ENCODE measurements around the gene DHX38.

The DHX38 gene

DNA sequence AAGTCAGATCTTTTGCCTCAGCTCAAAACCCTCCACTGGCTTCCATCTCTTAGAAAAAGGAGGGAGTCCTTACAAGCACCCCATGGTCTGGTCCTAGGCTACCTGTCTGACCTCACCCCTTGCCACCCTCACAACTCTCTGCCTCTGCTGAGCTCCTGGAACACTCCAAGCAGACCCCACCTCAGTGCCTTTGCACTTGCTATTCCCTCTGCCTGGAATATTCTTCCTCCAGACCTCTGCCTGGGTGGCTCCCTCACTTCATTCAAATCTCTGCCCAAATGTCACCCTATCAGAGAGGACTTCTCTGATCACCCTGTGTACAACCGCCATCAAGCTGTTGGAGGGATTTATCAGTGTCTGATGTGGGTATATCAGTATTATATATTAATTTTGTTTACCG, 40.9 kb downstream of the DHX38 start:
- no peak overlapping the region for H3K4me3 ChIP-seq (ENCODE audit: low read depth, low read length)
- no peak overlapping the region for H3K9ac ChIP-seq (ENCODE audit: low read length)
- no peak overlapping the region for H3K27ac ChIP-seq (ENCODE audit: low read depth, low read length)
- H3K27me3 ChIP-seq (ENCODE audit: control insufficient read depth, insufficient read depth, low read length) = no peaks in the 10 kb centered on the region; the same call in 1 of the 2 replicates
- no peaks in the 10 kb centered on the region for H3K9me3 ChIP-seq (ENCODE audit: control insufficient read depth, insufficient read depth, low read depth, low read length)
- peaks cover 23% of the 10 kb centered on the region for H3K4me1 ChIP-seq (ENCODE audit: control insufficient read depth, insufficient read depth, low read length)
- no peaks in the 10 kb centered on the region for H3K36me3 ChIP-seq (ENCODE audit: control insufficient read depth, insufficient read depth, low read length)

DNA sequence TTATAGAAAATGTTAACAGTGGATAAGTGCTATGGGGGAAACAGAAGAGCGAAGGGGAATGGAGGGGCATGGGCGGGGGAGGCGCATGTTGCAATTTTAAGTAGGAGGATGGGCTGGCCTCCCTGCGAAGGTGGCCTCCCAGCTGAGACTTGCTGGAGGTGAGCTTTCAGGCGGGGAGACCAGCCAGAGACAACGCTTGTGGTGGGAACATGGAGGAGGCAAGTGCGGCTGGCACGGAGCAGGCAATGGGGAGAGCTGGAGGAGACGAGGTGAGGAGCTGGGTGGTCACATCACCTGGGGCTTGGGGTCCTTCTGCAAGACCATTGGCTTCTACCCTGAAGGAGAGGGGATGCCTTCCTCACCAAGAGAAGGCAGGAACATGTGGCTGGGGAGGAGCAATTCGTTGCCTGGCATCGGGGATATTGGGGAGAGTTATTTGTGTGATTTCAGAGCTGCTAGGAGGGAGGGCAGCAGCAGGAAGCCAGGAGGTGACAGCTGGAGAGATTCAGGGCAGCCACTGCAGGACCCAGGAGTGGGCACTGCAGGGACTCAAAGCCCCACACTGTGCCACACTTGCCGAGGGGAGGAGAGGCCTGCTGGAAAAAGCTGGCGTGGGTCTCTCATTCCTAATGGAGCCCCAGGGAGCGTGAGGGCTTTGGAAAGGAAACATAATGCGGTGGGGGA, 43.9 kb downstream of the DHX38 start:
- no peaks in the 10 kb centered on the region for H3K9me3 ChIP-seq (ENCODE audit: control insufficient read depth, insufficient read depth, low read depth, low read length)
- H3K4me3 ChIP-seq (ENCODE audit: low read depth, low read length) = no peak overlapping the region
- no peak overlapping the region for H3K9ac ChIP-seq (ENCODE audit: low read length)
- H3K27ac ChIP-seq (ENCODE audit: low read depth, low read length) = no peak overlapping the region
- H3K36me3 ChIP-seq (ENCODE audit: control insufficient read depth, insufficient read depth, low read length) = no peaks in the 10 kb centered on the region
- peaks cover 4% of the 10 kb centered on the region; the same call in 1 of the 2 replicates for H3K4me1 ChIP-seq (ENCODE audit: control insufficient read depth, insufficient read depth, low read length)
- H3K27me3 ChIP-seq (ENCODE audit: control insufficient read depth, insufficient read depth, low read length) = no peaks in the 10 kb centered on the region

DNA sequence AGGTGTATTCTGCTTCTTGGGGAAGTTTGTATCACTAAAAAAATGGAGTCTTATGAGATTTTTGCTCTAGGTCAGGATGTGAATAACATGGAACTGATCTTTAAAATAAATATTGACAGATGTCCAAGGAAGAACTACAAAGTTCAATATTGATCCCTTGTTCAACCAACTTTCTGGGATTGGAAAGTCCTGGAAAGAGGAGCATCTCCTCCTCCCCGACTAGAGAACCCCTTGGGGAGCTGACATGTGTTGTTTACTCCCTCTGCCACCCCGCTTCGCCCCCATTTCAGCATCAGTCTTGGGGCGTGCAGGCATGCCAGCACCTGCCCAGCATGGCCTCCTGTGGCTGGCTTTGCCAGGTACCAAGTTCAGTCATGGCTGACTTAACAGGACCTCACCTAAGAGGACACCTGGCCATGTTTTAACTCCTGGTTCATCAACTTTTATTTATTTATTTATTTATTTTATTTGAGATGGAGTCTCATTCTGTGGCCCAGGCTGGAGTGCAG, 44.5 kb downstream of the DHX38 start:
- Histone ChIP-seq H3K9ac (ENCODE audit: low read length) (no peak overlapping the region), H3K27ac (ENCODE audit: low read depth, low read length) (no peak overlapping the region), H3K4me1 (ENCODE audit: control insufficient read depth, insufficient read depth, low read length) (peaks cover 4% of the 10 kb centered on the region; the same call in 1 of the 2 replicates), H3K27me3 (ENCODE audit: control insufficient read depth, insufficient read depth, low read length) (no peaks in the 10 kb centered on the region), H3K4me3 (ENCODE audit: low read depth, low read length) (no peak overlapping the region), H3K9me3 (ENCODE audit: control insufficient read depth, insufficient read depth, low read depth, low read length) (no peaks in the 10 kb centered on the region), H3K36me3 (ENCODE audit: control insufficient read depth, insufficient read depth, low read length) (no peaks in the 10 kb centered on the region)

DNA sequence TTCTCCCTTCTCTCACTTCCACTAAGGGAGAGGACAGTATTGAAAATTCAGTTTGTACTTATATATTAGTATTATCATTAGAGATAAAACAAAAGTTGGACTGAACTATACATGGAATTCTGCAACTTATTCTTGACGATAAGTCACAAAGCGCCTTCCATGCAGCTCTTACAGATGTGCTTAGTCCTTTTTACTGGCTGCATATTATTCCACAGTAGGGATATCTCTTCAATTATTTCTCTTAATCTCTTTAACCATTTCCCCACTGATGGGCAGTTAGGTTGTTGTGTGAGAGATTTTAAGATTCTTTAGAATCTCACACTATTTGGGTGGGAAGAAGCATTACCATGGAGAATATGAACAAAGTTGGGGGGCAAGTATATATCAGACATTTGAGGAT, 46.3 kb downstream of the DHX38 start:
- no peak overlapping the region for H3K27ac ChIP-seq (ENCODE audit: low read depth, low read length)
- no peaks in the 10 kb centered on the region for H3K27me3 ChIP-seq (ENCODE audit: control insufficient read depth, insufficient read depth, low read length)
- no peak overlapping the region for H3K4me3 ChIP-seq (ENCODE audit: low read depth, low read length)
- H3K36me3 ChIP-seq (ENCODE audit: control insufficient read depth, insufficient read depth, low read length) = no peaks in the 10 kb centered on the region
- peaks cover 4% of the 10 kb centered on the region; the same call in 1 of the 2 replicates for H3K4me1 ChIP-seq (ENCODE audit: control insufficient read depth, insufficient read depth, low read length)
- H3K9ac ChIP-seq (ENCODE audit: low read length) = no peak overlapping the region
- no peaks in the 10 kb centered on the region for H3K9me3 ChIP-seq (ENCODE audit: control insufficient read depth, insufficient read depth, low read depth, low read length)

DNA sequence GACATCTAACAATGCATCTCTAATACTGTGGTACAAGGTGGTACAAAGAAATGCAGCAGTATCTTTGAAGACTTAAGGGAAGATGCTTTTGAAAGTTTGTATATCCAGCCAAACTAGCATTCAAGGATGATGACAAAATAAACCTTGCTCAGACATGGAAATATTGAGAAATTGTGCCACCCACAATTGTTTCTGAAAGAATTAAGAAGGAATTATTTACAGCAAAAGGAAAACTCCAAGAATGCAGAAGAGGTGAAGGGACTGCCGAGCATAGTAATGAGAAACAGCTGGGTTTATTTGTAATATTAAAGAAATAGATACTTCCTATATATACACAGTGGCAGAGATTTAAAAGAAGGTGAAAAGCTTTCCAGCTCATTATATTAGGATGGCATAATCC, 48.8 kb downstream of the DHX38 start:
- peaks cover 3% of the 10 kb centered on the region; the same call in 1 of the 2 replicates for H3K4me1 ChIP-seq (ENCODE audit: control insufficient read depth, insufficient read depth, low read length)
- no peaks in the 10 kb centered on the region for H3K27me3 ChIP-seq (ENCODE audit: control insufficient read depth, insufficient read depth, low read length)
- no peak overlapping the region for H3K27ac ChIP-seq (ENCODE audit: low read depth, low read length)

DNA sequence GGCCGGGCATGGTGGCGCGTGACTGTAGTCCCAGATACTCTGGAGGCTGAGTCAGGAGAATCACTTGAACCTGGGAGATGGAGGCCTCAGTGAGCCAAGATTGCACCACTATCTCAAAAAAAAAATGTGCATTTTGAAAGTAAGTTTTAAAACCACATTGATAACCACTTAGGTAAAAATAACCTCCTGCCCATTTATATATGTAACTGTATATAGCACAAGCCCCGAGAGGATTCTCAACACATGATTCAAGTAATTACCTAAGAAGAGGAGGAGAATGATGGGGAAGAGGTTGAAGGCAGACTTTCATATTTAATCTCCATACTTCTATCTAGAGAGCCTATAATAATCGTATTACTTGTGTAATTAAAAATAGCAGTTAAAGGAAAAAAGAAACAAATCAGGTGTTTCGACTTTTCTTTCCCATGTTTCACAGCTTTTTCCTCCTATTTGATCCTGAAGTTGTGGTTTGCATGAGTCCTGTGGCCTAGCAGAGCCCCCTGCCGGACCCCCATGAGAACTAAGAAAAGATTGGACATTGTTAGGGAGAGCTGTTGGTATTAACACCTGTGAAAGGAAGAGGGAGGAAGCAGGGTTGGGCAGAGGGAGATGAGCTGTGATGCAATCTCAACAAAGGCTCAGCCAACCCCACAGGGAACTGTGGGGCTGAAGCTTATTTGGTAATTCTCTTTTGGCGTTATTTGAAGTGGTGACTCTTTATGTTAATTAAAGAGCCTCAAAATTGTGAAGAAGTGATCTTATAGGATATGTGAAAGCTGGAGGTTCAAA, 56.2 kb downstream of the DHX38 start:
- no peaks in the 10 kb centered on the region for H3K36me3 ChIP-seq (ENCODE audit: control insufficient read depth, insufficient read depth, low read length)
- no peak overlapping the region for H3K27ac ChIP-seq (ENCODE audit: low read depth, low read length)
- no peak overlapping the region for H3K9ac ChIP-seq (ENCODE audit: low read length)
- H3K27me3 ChIP-seq (ENCODE audit: control insufficient read depth, insufficient read depth, low read length) = no peaks in the 10 kb centered on the region
- H3K9me3 ChIP-seq (ENCODE audit: control insufficient read depth, insufficient read depth, low read depth, low read length) = no peaks in the 10 kb centered on the region
- no peaks in the 10 kb centered on the region for H3K4me1 ChIP-seq (ENCODE audit: control insufficient read depth, insufficient read depth, low read length)
- no peak overlapping the region for H3K4me3 ChIP-seq (ENCODE audit: low read depth, low read length)

More for the DNA sequence above, 48.8 kb downstream of the DHX38 start:
- no peak overlapping the region for H3K4me3 ChIP-seq (ENCODE audit: low read depth, low read length)
- no peak overlapping the region for H3K9ac ChIP-seq (ENCODE audit: low read length)
- no peaks in the 10 kb centered on the region for H3K9me3 ChIP-seq (ENCODE audit: control insufficient read depth, insufficient read depth, low read depth, low read length)
- H3K36me3 ChIP-seq (ENCODE audit: control insufficient read depth, insufficient read depth, low read length) = no peaks in the 10 kb centered on the region

DNA sequence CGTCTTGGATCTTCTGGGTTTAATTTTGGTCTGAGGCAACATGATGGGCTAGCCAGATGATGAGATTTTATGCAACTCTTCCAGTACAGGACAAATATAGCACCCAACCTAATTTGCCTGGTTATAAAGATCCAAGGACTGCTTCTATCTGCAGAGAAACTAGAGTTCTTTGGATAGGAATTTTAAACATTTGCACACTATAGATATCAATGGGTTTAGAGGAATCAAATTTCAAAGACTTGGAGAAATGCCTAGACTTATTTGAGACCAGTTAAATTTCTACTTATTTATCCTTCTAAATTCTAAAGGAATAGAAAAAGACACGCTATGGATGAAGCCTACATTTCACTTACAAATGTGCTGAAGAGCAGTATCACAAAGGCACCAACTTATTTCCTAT, 65.7 kb downstream of the DHX38 start:
- no peaks in the 10 kb centered on the region for H3K27me3 ChIP-seq (ENCODE audit: control insufficient read depth, insufficient read depth, low read length)
- H3K36me3 ChIP-seq (ENCODE audit: control insufficient read depth, insufficient read depth, low read length) = no peaks in the 10 kb centered on the region
- H3K4me3 ChIP-seq (ENCODE audit: low read depth, low read length) = no peak overlapping the region
- H3K27ac ChIP-seq (ENCODE audit: low read depth, low read length) = no peak overlapping the region
- no peaks in the 10 kb centered on the region for H3K9me3 ChIP-seq (ENCODE audit: control insufficient read depth, insufficient read depth, low read depth, low read length)
- peaks cover 13% of the 10 kb centered on the region for H3K4me1 ChIP-seq (ENCODE audit: control insufficient read depth, insufficient read depth, low read length)
- no peak overlapping the region for H3K9ac ChIP-seq (ENCODE audit: low read length)

DNA sequence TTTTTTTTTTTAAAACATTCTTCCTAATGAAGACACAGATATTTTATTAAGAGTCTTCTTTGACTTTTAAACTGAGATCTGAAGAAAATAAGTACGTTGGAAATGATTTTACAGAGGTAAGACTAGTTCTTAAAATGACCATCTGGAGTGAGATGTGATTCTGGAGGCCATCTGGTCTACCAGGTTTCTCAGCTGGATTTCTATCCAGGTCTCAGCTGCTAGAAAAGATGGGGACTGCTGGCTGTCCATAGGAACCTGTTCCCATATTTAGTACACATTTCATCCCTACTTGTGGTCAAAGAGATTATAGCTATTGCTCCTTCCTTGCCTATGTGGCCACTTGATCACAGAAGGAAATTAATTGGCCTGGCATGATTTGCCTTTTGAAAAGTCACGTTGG, 66.2 kb downstream of the DHX38 start:
- no peak overlapping the region for H3K27ac ChIP-seq (ENCODE audit: low read depth, low read length)

DNA sequence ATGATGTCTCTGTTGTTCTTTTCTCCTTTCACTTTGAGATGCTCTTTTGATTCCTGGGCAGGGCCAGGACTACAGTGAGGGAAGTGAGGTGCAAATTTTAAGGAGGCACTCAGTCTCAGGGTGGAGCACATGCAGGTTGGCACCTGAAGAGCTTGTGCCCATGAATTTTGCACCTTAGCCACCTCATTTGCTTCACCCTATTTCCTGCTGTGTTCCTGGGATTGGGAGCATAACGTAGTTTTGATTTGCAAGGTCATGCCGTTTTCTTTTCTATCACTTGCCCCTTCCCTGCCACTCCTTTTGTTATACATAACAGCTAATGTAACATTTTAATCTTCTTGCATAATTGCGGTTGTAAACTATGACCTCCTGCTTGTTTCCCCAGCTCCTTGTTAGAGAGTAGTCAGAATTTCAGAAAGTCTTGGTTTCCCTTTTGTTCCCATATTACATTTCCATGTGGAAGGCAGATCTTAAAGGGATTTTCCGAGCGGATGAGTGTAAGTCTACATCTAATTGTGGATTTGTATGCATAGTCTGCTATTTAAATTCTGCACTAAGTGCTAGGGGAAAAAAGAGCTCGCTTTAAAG, 68.6 kb downstream of the DHX38 start:
- Histone ChIP-seq H3K4me1 (ENCODE audit: control insufficient read depth, insufficient read depth, low read length) (peaks cover 13% of the 10 kb centered on the region), H3K36me3 (ENCODE audit: control insufficient read depth, insufficient read depth, low read length) (no peaks in the 10 kb centered on the region), H3K27me3 (ENCODE audit: control insufficient read depth, insufficient read depth, low read length) (no peaks in the 10 kb centered on the region), H3K9me3 (ENCODE audit: control insufficient read depth, insufficient read depth, low read depth, low read length) (0 out of 2 replicates have a peak, but pooled peaks cover 4% of the 10 kb centered on the region), H3K9ac (ENCODE audit: low read length) (peak overlapping the region; percentile 23), H3K27ac (ENCODE audit: low read depth, low read length) (no peak overlapping the region), H3K4me3 (ENCODE audit: low read depth, low read length) (no peak overlapping the region)

More for the DNA sequence above, 66.2 kb downstream of the DHX38 start:
- Histone ChIP-seq H3K36me3 (ENCODE audit: control insufficient read depth, insufficient read depth, low read length) (no peaks in the 10 kb centered on the region), H3K4me3 (ENCODE audit: low read depth, low read length) (no peak overlapping the region), H3K9ac (ENCODE audit: low read length) (no peak overlapping the region), H3K9me3 (ENCODE audit: control insufficient read depth, insufficient read depth, low read depth, low read length) (no peaks in the 10 kb centered on the region), H3K4me1 (ENCODE audit: control insufficient read depth, insufficient read depth, low read length) (peaks cover 13% of the 10 kb centered on the region), H3K27me3 (ENCODE audit: control insufficient read depth, insufficient read depth, low read length) (no peaks in the 10 kb centered on the region)

Measured in HUES6 (cell line).